Gastrocnemius medialis (tissue), 4 donors: ENCODE data around the gene RTN4RL1. TPM values are rescaled to one million over a fixed set of nuclear protein-coding genes. Genes with fewer than 3 reads are reported as not detected.
A peak's percentile ranks its signal among the peaks of the same experiment; 100 is the strongest.

Experiments used
- ATAC-seq, 2 donors: fragments of 150-250 bp; one replicate each; pipeline ENCODE4 v1.9.1; 2016
- DNase-seq, 2 donors: peaks; one replicate each; pipeline ENCODE4 v3.0.0-alpha.2; 2019
- H3K27ac ChIP-seq, 4 donors: fragments of 200-600 bp; sonication (generic); 1 replicate in 1 of 4; 2 replicates in 3 of 4; pipeline ENCODE4 v1.5.1; 2016 to 2018; ENCODE audit warnings: mild to moderate bottlenecking in 2 of 4, moderate library complexity in 1 of 4
- H3K27me3 ChIP-seq, 3 donors: fragments of 200-600 bp; sonication (generic) in 2 of 3; 1 replicate in 1 of 3; 2 replicates in 2 of 3; pipeline versions ENCODE4 v1.5.1 to v1.6.0; 2016 to 2019; ENCODE audit warnings: mild to moderate bottlenecking in 1 of 3, moderate library complexity in 1 of 3
- H3K36me3 ChIP-seq, 2 donors: fragments of 200-600 bp; sonication (generic) in 1 of 2; one replicate each; pipeline ENCODE4 v1.5.1; 2017 to 2018
- H3K4me1 ChIP-seq, 2 donors: fragments of 200-600 bp; sonication (generic) in 1 of 2; one replicate each; pipeline ENCODE4 v1.5.1; 2016 to 2017; ENCODE audit warnings: mild to moderate bottlenecking in 2 of 2
- H3K4me3 ChIP-seq, 4 donors: fragments of 200-600 bp; sonication (generic) in 3 of 4; 1 replicate in 1 of 4; 2 replicates in 3 of 4; pipeline ENCODE4 v1.5.1; 2016 to 2019; ENCODE audit warnings: mild to moderate bottlenecking in 2 of 4
- H3K9me3 ChIP-seq, 3 donors: fragments of 200-600 bp; sonication (generic) in 2 of 3; 1 replicate in 1 of 3; 2 replicates in 2 of 3; pipeline ENCODE4 v1.5.1; 2016 to 2019
- POLR2A ChIP-seq, 2 donors: fragments of 450-650 bp; IDR thresholded peaks; one replicate each; pipeline ENCODE4 v1.6.1; 2017; ENCODE audit warnings: antibody characterized with exemption in 2 of 2, mild to moderate bottlenecking in 2 of 2, moderate library complexity in 2 of 2
- in situ Hi-C, 4 donors: fragments of 200-750 bp; cut with MboI; loops; one replicate each; pipeline versions ENCODE4 v1.15.0 to v1.8.0; 2017; ENCODE audit warnings: low sequenced_read_pairs in 4 of 4
- intact Hi-C: fragments of 100-400 bp; cut with DNase I; formaldehyde crosslinking; loops from one replicate; pipeline ENCODE4 v1.15.1; 2023; ENCODE audit warnings: low total_unique reads
- total RNA-seq, 4 donors: library from RNA; depleted of rRNA; stranded (reverse); fragments of >200 nt; gene quantifications; one replicate each; pipeline versions ENCODE4 v1.1.0 to v1.2.3, GENCODE V29; 2016
- TF ChIP-seq, protein P1 (sequence below), 5 experiments: fragments of 450-650 bp in 3 of 5; fragments of 200-600 bp in 2 of 5; sonication (generic) in 2 of 5; IDR thresholded peaks in 4 of 5; conservative IDR thresholded peaks in 1 of 5; 1 replicate in 4 of 5; 2 replicates in 1 of 5; pipeline ENCODE4 v1.5.1; 2016 to 2019; ENCODE audit warnings: antibody characterized with exemption in 5 of 5, mild to moderate bottlenecking in 3 of 5, moderate library complexity in 3 of 5

RTN4RL1 gene
- total RNA-seq, 4 donors from 2014 or later = 0.31 to 1.7 (median 1.2) TPM

DNA sequence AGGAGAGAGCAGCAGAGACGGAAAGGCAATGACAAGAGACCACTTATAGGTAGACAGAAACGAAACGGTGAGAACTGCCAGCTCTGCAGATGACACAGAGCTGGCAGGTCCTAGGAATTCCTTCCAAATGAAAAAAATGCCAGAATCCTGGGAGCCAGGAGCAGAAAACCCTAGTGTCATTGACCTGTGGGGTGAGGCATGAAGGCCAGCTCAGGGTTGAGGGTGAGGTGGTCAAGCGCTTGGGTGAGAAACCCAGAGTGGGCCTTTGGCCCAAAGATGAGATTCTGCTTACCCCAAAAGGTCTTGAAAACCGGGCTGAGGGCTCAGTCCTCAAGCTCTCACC, 39.0 kb upstream of the RTN4RL1 start:
- H3K27me3 ChIP-seq = no peaks in the 10 kb centered on the region
- H3K27ac ChIP-seq = peak overlapping the region; percentile 68 to 82 (median 74)
- in situ Hi-C loops = loop anchor here in 2 of 4 donors (5.0 to 10.0 kb wide), 2 partner anchors 181 to 183 kb away; no protein-coding TSS in a partner anchor
- peaks cover 42 to 43% of the 10 kb centered on the region in 2 donors for H3K4me1 ChIP-seq
- TF ChIP-seq POLR2A (IDR thresholded peaks at IDR 0.05) = no peak
- TF ChIP-seq, protein P1, sequence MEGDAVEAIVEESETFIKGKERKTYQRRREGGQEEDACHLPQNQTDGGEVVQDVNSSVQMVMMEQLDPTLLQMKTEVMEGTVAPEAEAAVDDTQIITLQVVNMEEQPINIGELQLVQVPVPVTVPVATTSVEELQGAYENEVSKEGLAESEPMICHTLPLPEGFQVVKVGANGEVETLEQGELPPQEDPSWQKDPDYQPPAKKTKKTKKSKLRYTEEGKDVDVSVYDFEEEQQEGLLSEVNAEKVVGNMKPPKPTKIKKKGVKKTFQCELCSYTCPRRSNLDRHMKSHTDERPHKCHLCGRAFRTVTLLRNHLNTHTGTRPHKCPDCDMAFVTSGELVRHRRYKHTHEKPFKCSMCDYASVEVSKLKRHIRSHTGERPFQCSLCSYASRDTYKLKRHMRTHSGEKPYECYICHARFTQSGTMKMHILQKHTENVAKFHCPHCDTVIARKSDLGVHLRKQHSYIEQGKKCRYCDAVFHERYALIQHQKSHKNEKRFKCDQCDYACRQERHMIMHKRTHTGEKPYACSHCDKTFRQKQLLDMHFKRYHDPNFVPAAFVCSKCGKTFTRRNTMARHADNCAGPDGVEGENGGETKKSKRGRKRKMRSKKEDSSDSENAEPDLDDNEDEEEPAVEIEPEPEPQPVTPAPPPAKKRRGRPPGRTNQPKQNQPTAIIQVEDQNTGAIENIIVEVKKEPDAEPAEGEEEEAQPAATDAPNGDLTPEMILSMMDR (IDR thresholded peaks at IDR 0.05 in 4 of 5, conservative IDR thresholded peaks at IDR 0.05 in 1 of 5) = no peak
- intact Hi-C loops = no loop called here
- no peaks in the 10 kb centered on the region for H3K9me3 ChIP-seq
- ATAC-seq (no peak), DNase-seq (no peak)
- H3K4me3 ChIP-seq = no peak overlapping the region
- peaks cover 0 to 25% of the 10 kb centered on the region in 2 donors for H3K36me3 ChIP-seq

DNA sequence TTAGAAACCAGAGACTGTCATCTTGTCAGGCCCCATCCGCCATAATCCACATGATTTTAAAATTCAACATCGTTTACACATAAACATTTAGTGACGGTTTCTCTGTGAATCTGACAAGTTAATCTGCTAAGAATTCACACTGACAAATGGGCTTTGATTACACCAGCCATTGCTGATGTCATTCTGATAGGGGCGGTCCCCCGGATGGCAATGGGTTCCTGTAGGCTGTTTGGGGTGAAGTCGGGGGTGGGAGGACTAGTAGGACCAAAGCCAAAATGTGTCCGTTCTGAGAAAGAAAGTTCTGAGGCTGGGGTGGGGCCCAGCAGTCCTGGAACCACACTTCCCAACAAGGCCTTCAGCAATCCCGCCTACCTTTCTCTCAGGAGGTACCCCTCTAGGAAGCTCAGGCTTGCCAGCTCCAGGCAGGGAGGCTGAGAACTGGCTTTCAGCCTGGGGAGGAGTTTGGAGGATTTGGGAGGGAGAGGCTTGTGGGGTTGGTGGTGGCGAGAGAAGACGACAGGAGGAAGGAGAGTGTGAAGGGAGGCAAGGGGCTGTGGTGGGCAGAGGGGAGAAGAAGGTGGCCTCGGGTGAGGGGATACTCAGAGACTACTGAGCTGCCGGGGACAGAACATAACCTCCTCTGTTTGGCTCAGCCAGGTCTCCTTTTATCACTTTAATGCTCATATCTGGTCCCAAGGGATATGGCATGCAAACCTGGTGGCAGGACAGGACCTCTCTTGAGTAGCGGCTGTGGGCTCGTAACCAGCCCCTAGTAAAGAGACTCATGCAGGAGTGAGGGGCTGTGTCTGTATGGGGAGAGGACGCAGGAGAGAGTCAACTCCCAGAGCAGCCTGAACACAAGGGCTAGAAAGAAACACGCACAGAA, 38.4 kb upstream of the RTN4RL1 start:
- TF ChIP-seq, protein P1 (IDR thresholded peaks at IDR 0.05 in 4 of 5, conservative IDR thresholded peaks at IDR 0.05 in 1 of 5) = no peak
- no peak for TF ChIP-seq POLR2A (IDR thresholded peaks at IDR 0.05)
- peaks cover 0 to 19% of the 10 kb centered on the region in 2 donors for H3K36me3 ChIP-seq
- intact Hi-C loops = no loop called here
- in situ Hi-C loops = loop anchor here in 2 of 4 donors (5.0 to 10.0 kb wide), 2 partner anchors 181 to 184 kb away; no protein-coding TSS in a partner anchor
- ATAC-seq = no peak
- DNase-seq = no peak
- H3K4me3 ChIP-seq = no peak overlapping the region
- H3K27ac ChIP-seq = peak overlapping the region; percentile 68 to 82 (median 74)
- H3K4me1 ChIP-seq = peaks cover 37 to 47% of the 10 kb centered on the region in 2 donors
- H3K27me3 ChIP-seq = no peaks in the 10 kb centered on the region
- H3K9me3 ChIP-seq = no peaks in the 10 kb centered on the region

DNA sequence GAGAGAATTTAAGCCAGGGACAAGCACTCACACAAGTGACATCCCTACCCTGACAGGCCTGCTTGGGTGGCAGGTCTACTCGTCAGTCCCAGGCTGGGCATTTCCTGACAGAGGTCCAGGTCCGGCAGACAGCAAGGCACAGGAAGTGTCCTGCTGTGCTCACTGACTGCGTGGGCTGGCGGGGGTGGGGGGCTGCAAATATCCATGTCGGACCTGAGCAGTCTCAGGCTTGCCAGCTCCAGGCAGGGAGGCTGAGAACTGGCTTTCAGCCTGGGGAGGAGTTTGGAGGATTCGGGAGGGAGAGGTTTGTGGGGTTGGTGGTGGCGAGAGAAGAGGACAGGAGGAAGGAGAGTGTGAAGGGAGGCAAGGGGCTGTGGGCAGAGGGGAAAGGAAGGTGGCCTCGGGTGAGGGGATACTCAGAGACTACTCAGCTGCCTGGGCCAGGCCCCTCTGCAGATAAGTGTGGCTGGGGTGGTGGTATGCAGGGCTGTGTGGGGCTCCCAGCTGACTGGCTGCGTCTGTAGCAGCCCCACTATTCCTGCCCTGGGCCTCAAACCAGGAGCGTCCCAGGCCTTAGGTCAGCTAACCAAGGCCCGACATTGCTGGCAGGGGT, 37.5 kb upstream of the RTN4RL1 start:
- intact Hi-C loops = no loop called here
- H3K4me1 ChIP-seq = peaks cover 29 to 40% of the 10 kb centered on the region in 2 donors
- H3K4me3 ChIP-seq = no peak overlapping the region
- H3K9me3 ChIP-seq = no peaks in the 10 kb centered on the region
- TF ChIP-seq POLR2A (IDR thresholded peaks at IDR 0.05) = no peak
- TF ChIP-seq, protein P1 (IDR thresholded peaks at IDR 0.05 in 4 of 5, conservative IDR thresholded peaks at IDR 0.05 in 1 of 5) = no peak
- in situ Hi-C loops = loop anchor here in 2 of 4 donors (5.0 to 10.0 kb wide), 2 partner anchors 182 to 185 kb away; no protein-coding TSS in a partner anchor
- peak overlapping the region; percentile 68 to 82 (median 74) for H3K27ac ChIP-seq
- no peak for ATAC-seq
- H3K27me3 ChIP-seq = no peaks in the 10 kb centered on the region
- DNase-seq = no peak
- peaks cover 0 to 13% of the 10 kb centered on the region in 2 donors for H3K36me3 ChIP-seq

DNA sequence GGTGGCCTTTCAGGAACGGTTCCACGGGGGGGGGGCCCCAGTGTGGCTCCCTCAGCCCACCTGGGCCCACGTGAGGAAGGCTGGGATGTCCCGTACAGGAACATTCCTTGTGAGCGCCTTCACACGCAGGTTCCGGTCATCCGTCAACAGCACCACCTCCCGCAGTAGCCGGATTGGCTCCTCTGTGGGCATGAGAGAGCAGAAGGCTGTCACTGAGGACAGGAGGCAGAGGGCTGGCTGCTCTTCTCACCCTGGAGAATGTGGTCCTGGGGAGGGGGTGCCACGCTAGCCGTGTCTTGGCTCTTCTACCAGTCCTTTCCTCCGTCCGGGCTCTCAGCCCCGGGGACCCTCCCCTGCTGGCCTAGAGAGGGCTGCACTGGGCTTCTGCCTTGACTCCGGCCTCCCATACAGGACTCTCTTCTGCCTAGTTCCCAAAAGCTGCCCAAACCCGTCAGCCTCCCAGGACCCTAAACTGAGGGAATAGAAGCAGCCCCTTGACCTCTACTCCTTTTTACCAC, 36.4 kb upstream of the RTN4RL1 start:
- H3K4me1 ChIP-seq = peaks cover 23 to 30% of the 10 kb centered on the region in 2 donors
- in situ Hi-C loops = loop anchor here in 2 of 4 donors (5.0 to 10.0 kb wide), 2 partner anchors 183 to 186 kb away; no protein-coding TSS in a partner anchor
- ATAC-seq (no peak), DNase-seq (no peak)
- intact Hi-C loops = no loop called here
- no peaks in the 10 kb centered on the region for H3K9me3 ChIP-seq
- no peak for TF ChIP-seq POLR2A (IDR thresholded peaks at IDR 0.05)
- TF ChIP-seq, protein P1 (IDR thresholded peaks at IDR 0.05 in 4 of 5, conservative IDR thresholded peaks at IDR 0.05 in 1 of 5) = no peak
- peaks cover 0 to 13% of the 10 kb centered on the region in 2 donors for H3K36me3 ChIP-seq
- peak overlapping the region; percentile 68 to 82 (median 74) for H3K27ac ChIP-seq
- H3K27me3 ChIP-seq = no peaks in the 10 kb centered on the region
- H3K4me3 ChIP-seq = no peak overlapping the region
